H9 (cell line): ENCODE results near the gene IL1RN. TPM values are rescaled to one million over a fixed set of nuclear protein-coding genes. Genes with fewer than 3 reads are reported as not detected.

Source experiments
- DNase-seq: peaks from one replicate; pipeline ENCODE4 v3.0.0-alpha.2; 2017
- H2AFZ ChIP-seq: one replicate; pipeline ENCODE4 v1.6.1; 2013; ENCODE audit warnings: mild to moderate bottlenecking, low read length, control low read depth, moderate library complexity
- H2AK5ac ChIP-seq: 2 replicates; pipeline ENCODE4 v1.6.1; 2013; ENCODE audit warnings: low read length, control low read depth, mixed read lengths; ENCODE audit not compliant: insufficient read length
- H2BK120ac ChIP-seq: one replicate; pipeline ENCODE4 v1.6.1; 2013; ENCODE audit warnings: low read depth, mild to moderate bottlenecking, low read length, control low read depth, inconsistent platforms; ENCODE audit not compliant: poor library complexity, severe bottlenecking
- H2BK12ac ChIP-seq: 2 replicates; pipeline ENCODE4 v1.6.1; 2013; ENCODE audit warnings: low read length, control low read depth, mixed read lengths, low read depth; ENCODE audit not compliant: insufficient read length
- H2BK15ac ChIP-seq: 2 replicates; pipeline ENCODE4 v1.6.1; 2013; ENCODE audit warnings: low read depth, low read length, control low read depth
- H2BK20ac ChIP-seq: one replicate; pipeline ENCODE4 v1.6.1; 2013; ENCODE audit warnings: low read depth, mild to moderate bottlenecking, low read length, control low read depth, inconsistent platforms; ENCODE audit not compliant: poor library complexity, severe bottlenecking
- H2BK5ac ChIP-seq: 2 replicates; pipeline ENCODE4 v1.6.1; 2013; ENCODE audit warnings: low read length, control low read depth, mixed read lengths; ENCODE audit not compliant: insufficient read length
- H3K14ac ChIP-seq: 2 replicates; pipeline ENCODE4 v1.6.1; 2013; ENCODE audit warnings: low read length, control low read depth; ENCODE audit not compliant: insufficient read depth
- H3K18ac ChIP-seq: 2 replicates; pipeline ENCODE4 v1.6.1; 2013; ENCODE audit warnings: low read depth, mild to moderate bottlenecking, mixed read lengths, low read length, control low read depth; ENCODE audit not compliant: insufficient read length
- H3K23ac ChIP-seq: 2 replicates; pipeline ENCODE4 v1.6.1; 2013; ENCODE audit warnings: low read length, control low read depth, mixed read lengths, low read depth; ENCODE audit not compliant: insufficient read length
- H3K23me2 ChIP-seq: 2 replicates; pipeline ENCODE4 v1.6.1; 2013; ENCODE audit warnings: low read depth, mild to moderate bottlenecking, mixed read lengths, low read length, control low read depth; ENCODE audit not compliant: insufficient read length, poor library complexity, severe bottlenecking
- H3K27ac ChIP-seq: 2 replicates; pipeline ENCODE4 v1.5.1; 2013; ENCODE audit warnings: low read length, control low read depth, mixed read lengths, low read depth; ENCODE audit not compliant: insufficient read length
- H3K27me3 ChIP-seq: 2 replicates; pipeline ENCODE4 v1.6.1; 2013; ENCODE audit warnings: low read length, control low read depth, inconsistent platforms; ENCODE audit not compliant: insufficient read depth
- H3K4ac ChIP-seq: 2 replicates; pipeline ENCODE4 v1.6.1; 2013; ENCODE audit warnings: low read depth, mild to moderate bottlenecking, control low read depth, inconsistent platforms, low read length, moderate library complexity
- H3K4me1 ChIP-seq: 2 replicates; pipeline ENCODE4 v1.6.1; 2013; ENCODE audit warnings: low read length, control low read depth, inconsistent platforms; ENCODE audit not compliant: insufficient read depth
- H3K4me2 ChIP-seq: 2 replicates; pipeline ENCODE4 v1.6.1; 2013; ENCODE audit warnings: low read length, control low read depth, mixed read lengths; ENCODE audit not compliant: insufficient read length, insufficient read depth
- H3K56ac ChIP-seq: 2 replicates; pipeline ENCODE4 v1.6.1; 2013; ENCODE audit warnings: low read depth, mild to moderate bottlenecking, mixed read lengths, low read length, control low read depth; ENCODE audit not compliant: insufficient read length
- H3K79me1 ChIP-seq: 2 replicates; pipeline ENCODE4 v1.6.1; 2013; ENCODE audit warnings: low read depth, mild to moderate bottlenecking, moderate library complexity, low read length, control low read depth, inconsistent platforms; ENCODE audit not compliant: insufficient read depth, poor library complexity, severe bottlenecking
- H3K79me2 ChIP-seq: 2 replicates; pipeline ENCODE4 v1.6.1; 2013; ENCODE audit warnings: low read length, control low read depth, inconsistent platforms; ENCODE audit not compliant: insufficient read depth
- H3K9ac ChIP-seq: 2 replicates; pipeline ENCODE4 v1.6.1; 2013; ENCODE audit warnings: low read length, control low read depth, mixed read lengths; ENCODE audit not compliant: insufficient read length; ENCODE audit errors: extremely low read depth
- H3K9me3 ChIP-seq: one replicate; pipeline ENCODE4 v1.6.1; 2013; ENCODE audit warnings: low read depth, low read length, inconsistent platforms; ENCODE audit not compliant: control insufficient read depth
- H3T11ph ChIP-seq: one replicate; pipeline ENCODE4 v1.6.1; 2013; ENCODE audit warnings: mild to moderate bottlenecking, low read length, control low read depth, inconsistent platforms
- H4K20me1 ChIP-seq: one replicate; pipeline ENCODE4 v1.6.1; 2013; ENCODE audit not compliant: control insufficient read depth, insufficient read length, insufficient read depth
- H4K5ac ChIP-seq: 2 replicates; pipeline ENCODE4 v1.6.1; 2013; ENCODE audit warnings: low read depth, mild to moderate bottlenecking, mixed read lengths, low read length, control low read depth; ENCODE audit not compliant: insufficient read length
- H4K8ac ChIP-seq: replicated peaks from 2 replicates; pipeline ENCODE4 v1.6.1; 2013; ENCODE audit warnings: low read length, control low read depth, mixed read lengths, low read depth; ENCODE audit not compliant: insufficient read length
- H4K91ac ChIP-seq: 2 replicates; pipeline ENCODE4 v1.6.1; 2013; ENCODE audit warnings: low read depth, mild to moderate bottlenecking, moderate library complexity, mixed read lengths, low read length, control low read depth; ENCODE audit not compliant: insufficient read length
- H3K27ac Mint-ChIP-seq, 3 experiments: 2 replicates in 2 of 3; 3 replicates in 1 of 3; pipeline ENCODE4 v1.8.0; 2020 to 2021; ENCODE audit warnings: mixed read lengths in 3 of 3, mild to moderate bottlenecking in 1 of 3, moderate library complexity in 1 of 3
- H3K27me3 Mint-ChIP-seq: 2 replicates; pipeline ENCODE4 v1.8.0; 2021; ENCODE audit warnings: low read depth, mild to moderate bottlenecking, moderate library complexity, mixed read lengths
- H3K36me3 Mint-ChIP-seq, 3 experiments: 2 replicates in 2 of 3; 3 replicates in 1 of 3; pipeline ENCODE4 v1.8.0; 2020 to 2021; ENCODE audit warnings: low read depth in 3 of 3, mixed read lengths in 3 of 3; ENCODE audit not compliant: insufficient read depth in 1 of 3
- H3K4me1 Mint-ChIP-seq, 2 experiments: 2 replicates each; pipeline ENCODE4 v1.8.0; 2020; ENCODE audit warnings: mixed read lengths in 2 of 2
- H3K4me3 Mint-ChIP-seq, 2 experiments: 2 replicates in 1 of 2; 3 replicates in 1 of 2; pipeline ENCODE4 v1.8.0; 2020 to 2021; ENCODE audit warnings: mild to moderate bottlenecking in 2 of 2, mixed read lengths in 2 of 2, moderate library complexity in 1 of 2
- H3K9me3 Mint-ChIP-seq, 2 experiments: 2 replicates in 1 of 2; 3 replicates in 1 of 2; pipeline ENCODE4 v1.8.0; 2020; ENCODE audit warnings: mild to moderate bottlenecking in 2 of 2, mixed read lengths in 2 of 2, moderate library complexity in 1 of 2
- WGBS: extraction: QIAGEN DNeasy Blood & Tissue Kit; methylation state at CpG from one replicate; pipeline ENCODE4 v1.1.7; 2013; ENCODE audit warnings: missing lambda C conversion rate, low lambda C conversion rate, mixed read lengths; ENCODE audit not compliant: insufficient read length; ENCODE audit errors: extremely low coverage; 5-methylcytosine and 5-hydroxymethylcytosine counted together
- total RNA-seq: library from RNA; stranded (reverse); gene quantifications from 2 replicates; pipeline ENCODE4 v1.2.1, GENCODE V29; 2021
- TF ChIP-seq, protein P1 (sequence below): fragments of 200-600 bp; sonication (generic); conservative IDR thresholded peaks from 3 replicates; pipeline ENCODE4 v1.8.0; 2021; ENCODE audit warnings: antibody characterized with exemption, mild to moderate bottlenecking

IL1RN gene
- total RNA-seq, 1 experiment from 2014 or later, result not detected

DNA sequence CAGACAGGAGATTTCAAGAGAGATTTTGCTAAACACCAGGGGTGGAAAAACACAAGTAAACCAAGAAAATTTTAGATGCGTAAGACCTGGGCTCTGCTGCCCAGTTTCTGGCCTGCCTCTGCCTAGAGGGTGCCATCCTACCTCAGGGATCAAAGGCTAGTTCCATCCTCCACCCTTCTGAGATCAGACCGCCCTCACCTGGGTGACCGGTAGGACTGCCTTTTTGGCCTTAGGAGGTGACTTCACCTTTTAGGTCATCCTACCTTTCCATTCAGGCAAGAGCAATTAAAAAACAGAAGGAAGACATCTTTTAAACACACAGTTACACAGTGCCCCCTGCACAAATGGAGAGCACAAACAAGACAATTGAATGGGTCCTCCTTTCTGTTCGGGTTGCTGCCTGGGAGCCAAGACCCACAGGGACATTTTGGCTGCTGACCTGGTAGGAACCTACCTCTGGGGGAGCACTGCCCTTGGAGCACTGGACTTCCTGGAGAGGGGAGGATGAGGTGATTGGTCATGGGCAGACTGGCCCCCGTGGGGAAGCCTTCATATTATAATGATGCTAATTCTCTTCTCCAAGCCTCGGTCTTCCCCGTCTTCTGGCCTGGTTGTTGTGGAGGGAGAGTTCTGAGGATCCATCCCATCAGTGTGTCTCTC is 49.4 kb downstream of the IL1RN start:
- Histone ChIP-seq H2BK5ac (no peak overlapping the region), H3K9ac (no peak overlapping the region), H4K20me1 (no peaks in the 10 kb centered on the region), H3K4me1 (no peaks in the 10 kb centered on the region; the same call in 1 of the 2 replicates), H3K79me2 (no peaks in the 10 kb centered on the region), H2BK15ac (no peak overlapping the region), H2BK12ac (no peak overlapping the region), H3K27me3 (no peaks in the 10 kb centered on the region), H2AFZ (no peak overlapping the region), H3K14ac (no peak overlapping the region), H3K79me1 (no peaks in the 10 kb centered on the region), H3K23me2 (no peaks in the 10 kb centered on the region), H3K9me3 (no peaks in the 10 kb centered on the region), H4K5ac (no peak overlapping the region), H3T11ph (no peak overlapping the region), H4K8ac (no peak overlapping the region), H3K4me2 (no peak overlapping the region), H2BK120ac (no peak overlapping the region), H3K4ac (no peak overlapping the region), H4K91ac (no peak overlapping the region), H2AK5ac (no peak overlapping the region), H3K18ac (no peak overlapping the region), H3K23ac (no peak overlapping the region), H3K56ac (no peak overlapping the region), H2BK20ac (no peak overlapping the region), H3K27ac (no peak overlapping the region)
- no CpG with 5 or more reads among the region's 7 CpGs for WGBS
- peaks cover 6% of the 10 kb centered on the region for H3K27me3 Mint-ChIP-seq
- H3K9me3 Mint-ChIP-seq, result no peaks in the 10 kb centered on the region
- H3K36me3 Mint-ChIP-seq, result no peaks in the 10 kb centered on the region; a peak in 2 of 7 replicates
- H3K27ac Mint-ChIP-seq, result no peak overlapping the region
- no peak for DNase-seq
- H3K4me3 Mint-ChIP-seq, result no peak overlapping the region
- peaks cover 26 to 30% of the 10 kb centered on the region in 2 experiments for H3K4me1 Mint-ChIP-seq
- TF ChIP-seq, protein P1, sequence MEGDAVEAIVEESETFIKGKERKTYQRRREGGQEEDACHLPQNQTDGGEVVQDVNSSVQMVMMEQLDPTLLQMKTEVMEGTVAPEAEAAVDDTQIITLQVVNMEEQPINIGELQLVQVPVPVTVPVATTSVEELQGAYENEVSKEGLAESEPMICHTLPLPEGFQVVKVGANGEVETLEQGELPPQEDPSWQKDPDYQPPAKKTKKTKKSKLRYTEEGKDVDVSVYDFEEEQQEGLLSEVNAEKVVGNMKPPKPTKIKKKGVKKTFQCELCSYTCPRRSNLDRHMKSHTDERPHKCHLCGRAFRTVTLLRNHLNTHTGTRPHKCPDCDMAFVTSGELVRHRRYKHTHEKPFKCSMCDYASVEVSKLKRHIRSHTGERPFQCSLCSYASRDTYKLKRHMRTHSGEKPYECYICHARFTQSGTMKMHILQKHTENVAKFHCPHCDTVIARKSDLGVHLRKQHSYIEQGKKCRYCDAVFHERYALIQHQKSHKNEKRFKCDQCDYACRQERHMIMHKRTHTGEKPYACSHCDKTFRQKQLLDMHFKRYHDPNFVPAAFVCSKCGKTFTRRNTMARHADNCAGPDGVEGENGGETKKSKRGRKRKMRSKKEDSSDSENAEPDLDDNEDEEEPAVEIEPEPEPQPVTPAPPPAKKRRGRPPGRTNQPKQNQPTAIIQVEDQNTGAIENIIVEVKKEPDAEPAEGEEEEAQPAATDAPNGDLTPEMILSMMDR, result no peak
